Erythroblast (primary cell): ENCODE data around the gene SLC4A1AP.

Experiments
- GATA1 ChIP-seq: IDR thresholded peaks from 2 replicates; pipeline ENCODE4 v1.6.1; 2011; ENCODE audit warnings: low read depth, mild to moderate bottlenecking, control low read depth, low read length, moderate library complexity
- POLR2A ChIP-seq: IDR thresholded peaks from 2 replicates; pipeline ENCODE4 v1.6.1; 2011; ENCODE audit warnings: mild to moderate bottlenecking, low read length

- TF ChIP-seq POLR2A (no peak), GATA1 (no peak)
Observed at GRCh38 chr2:27634291-27634690, 29.4 kb upstream of the SLC4A1AP start.
